ENCODE results near the gene CHRNA1. TPM values are rescaled to one million over a fixed set of nuclear protein-coding genes. Genes with fewer than 3 reads are reported as not detected.

Gene CHRNA1
- total and polyA plus RNA-seq, 2 of the 13 experiments (the other 11 are each of a cell fraction or from before 2014, with no cell fraction given): not detected

DNA sequence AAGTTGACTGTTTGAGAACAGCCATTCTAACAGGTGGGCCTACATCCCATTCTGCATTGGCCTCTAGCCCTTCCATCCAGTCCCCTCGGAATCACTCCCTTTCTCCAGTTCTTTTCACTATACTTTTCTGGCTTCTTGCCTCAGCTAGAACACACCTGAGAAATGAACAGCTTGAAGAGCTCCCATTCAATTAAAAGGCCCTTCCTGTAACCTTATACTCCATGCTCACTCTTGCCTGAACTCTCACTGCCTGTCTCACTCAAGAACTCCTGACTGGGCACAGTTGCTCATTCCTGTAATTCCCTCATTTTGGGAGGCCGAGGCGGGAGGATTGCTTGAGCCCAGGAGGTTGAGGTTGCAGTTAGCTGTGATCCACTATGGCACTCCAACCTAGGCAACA is 23.6 kb downstream of the CHRNA1 start (continued):
- TF ChIP-seq FOXP4 (CRISPR knock-in tag; IDR thresholded peaks at IDR 0.05): no peak
- TF ChIP-seq, protein P1, sequence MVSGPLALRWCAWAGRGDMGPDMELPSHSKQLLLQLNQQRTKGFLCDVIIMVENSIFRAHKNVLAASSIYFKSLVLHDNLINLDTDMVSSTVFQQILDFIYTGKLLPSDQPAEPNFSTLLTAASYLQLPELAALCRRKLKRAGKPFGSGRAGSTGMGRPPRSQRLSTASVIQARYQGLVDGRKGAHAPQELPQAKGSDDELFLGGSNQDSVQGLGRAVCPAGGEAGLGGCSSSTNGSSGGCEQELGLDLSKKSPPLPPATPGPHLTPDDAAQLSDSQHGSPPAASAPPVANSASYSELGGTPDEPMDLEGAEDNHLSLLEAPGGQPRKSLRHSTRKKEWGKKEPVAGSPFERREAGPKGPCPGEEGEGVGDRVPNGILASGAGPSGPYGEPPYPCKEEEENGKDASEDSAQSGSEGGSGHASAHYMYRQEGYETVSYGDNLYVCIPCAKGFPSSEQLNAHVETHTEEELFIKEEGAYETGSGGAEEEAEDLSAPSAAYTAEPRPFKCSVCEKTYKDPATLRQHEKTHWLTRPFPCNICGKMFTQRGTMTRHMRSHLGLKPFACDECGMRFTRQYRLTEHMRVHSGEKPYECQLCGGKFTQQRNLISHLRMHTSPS (CRISPR knock-in tag; IDR thresholded peaks at IDR 0.05; ENCODE audit: low read depth): no peak
- TF ChIP-seq, protein P2, sequence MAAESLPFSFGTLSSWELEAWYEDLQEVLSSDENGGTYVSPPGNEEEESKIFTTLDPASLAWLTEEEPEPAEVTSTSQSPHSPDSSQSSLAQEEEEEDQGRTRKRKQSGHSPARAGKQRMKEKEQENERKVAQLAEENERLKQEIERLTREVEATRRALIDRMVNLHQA (CRISPR knock-in tag; IDR thresholded peaks at IDR 0.05): no peak
- no peak for TF ChIP-seq ZNF543 (CRISPR knock-in tag; IDR thresholded peaks at IDR 0.05)
- TF ChIP-seq TCF12 (IDR thresholded peaks at IDR 0.05): no peak
- TF ChIP-seq TCF12 (CRISPR knock-in tag; IDR thresholded peaks at IDR 0.05): no peak

DNA sequence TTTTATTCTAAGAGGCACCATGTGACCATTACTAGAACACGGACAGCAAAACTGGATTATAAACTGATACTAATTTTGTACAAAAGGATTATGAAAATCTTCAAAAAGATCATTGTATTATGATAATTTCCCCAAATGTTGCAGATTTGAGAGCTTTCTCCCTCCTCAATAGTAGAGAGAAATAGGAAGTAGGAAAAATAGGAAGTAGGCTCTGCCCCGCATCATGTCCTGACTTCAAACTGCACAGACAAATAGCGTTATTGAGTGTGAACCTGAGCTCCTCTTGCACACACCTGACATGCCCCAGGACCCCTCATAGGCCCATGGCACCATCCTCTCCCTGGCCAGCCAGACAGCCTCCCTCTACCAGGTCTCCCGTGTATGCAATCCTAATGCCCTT is 25.4 kb downstream of the CHRNA1 start:
- H3K27me3 ChIP-seq (ENCODE audit: control insufficient read depth in 1 of 2, insufficient read depth in 2 of 2, low read length in 2 of 2): peaks cover 0 to 12% of the 10 kb centered on the region in 2 experiments; a peak in 2 of 5 replicates
- H3K4me2 ChIP-seq (ENCODE audit: low read depth, low read length): no peak overlapping the region
- no peak for DNase-seq (ENCODE audit: low spot score)
- WGBS (ENCODE audit: low lambda C conversion rate): 3% methylated on average over 4 of the region's 4 CpGs
- no peak overlapping the region for H3K27ac ChIP-seq (ENCODE audit: extremely low read length, insufficient read depth, low read length)
- no peak for ATAC-seq
- H3K4me3 ChIP-seq (replicated peaks in 1 of 3; ENCODE audit: insufficient read depth in 1 of 3, low read depth in 2 of 3, low read length in 3 of 3): no peak overlapping the region
- no peaks in the 10 kb centered on the region for H3K4me1 ChIP-seq (ENCODE audit: insufficient read depth, low read length)
- no peak overlapping the region for H3K9ac ChIP-seq (ENCODE audit: insufficient read depth, low read depth, low read length)
- H3K36me3 ChIP-seq (replicated peaks in 1 of 2; ENCODE audit: control insufficient read depth in 1 of 2, insufficient read depth in 2 of 2, low read length in 2 of 2): no peaks in the 10 kb centered on the region
- intact Hi-C loops (cut with micrococcal nuclease; ENCODE audit: unreplicated experiment) (no loop called here), in situ Hi-C loops (cut with HindIII; ENCODE audit: extremely low pct_ligation_motif_present, low pct_unique_long_range_greater_than_20kb) (no loop called here)
- no peaks in the 10 kb centered on the region for H4K20me1 ChIP-seq (ENCODE audit: insufficient read depth, low read length)
- ChIA-PET POLR2A (no interaction called here), CTCF (ENCODE audit: low intra/inter-chr PET ratio, low total read pairs) (no interaction called here)
- no peak for FAIRE-seq
- H3K79me2 ChIP-seq (ENCODE audit: insufficient read depth, low read length): no peaks in the 10 kb centered on the region
- H2AFZ ChIP-seq (ENCODE audit: low read length): no peak overlapping the region
- BruUV-seq (replicated peaks): no TSS peak
- H3K9me3 ChIP-seq (ENCODE audit: low read length): no peaks in the 10 kb centered on the region
- TF ChIP-seq, protein P3, sequence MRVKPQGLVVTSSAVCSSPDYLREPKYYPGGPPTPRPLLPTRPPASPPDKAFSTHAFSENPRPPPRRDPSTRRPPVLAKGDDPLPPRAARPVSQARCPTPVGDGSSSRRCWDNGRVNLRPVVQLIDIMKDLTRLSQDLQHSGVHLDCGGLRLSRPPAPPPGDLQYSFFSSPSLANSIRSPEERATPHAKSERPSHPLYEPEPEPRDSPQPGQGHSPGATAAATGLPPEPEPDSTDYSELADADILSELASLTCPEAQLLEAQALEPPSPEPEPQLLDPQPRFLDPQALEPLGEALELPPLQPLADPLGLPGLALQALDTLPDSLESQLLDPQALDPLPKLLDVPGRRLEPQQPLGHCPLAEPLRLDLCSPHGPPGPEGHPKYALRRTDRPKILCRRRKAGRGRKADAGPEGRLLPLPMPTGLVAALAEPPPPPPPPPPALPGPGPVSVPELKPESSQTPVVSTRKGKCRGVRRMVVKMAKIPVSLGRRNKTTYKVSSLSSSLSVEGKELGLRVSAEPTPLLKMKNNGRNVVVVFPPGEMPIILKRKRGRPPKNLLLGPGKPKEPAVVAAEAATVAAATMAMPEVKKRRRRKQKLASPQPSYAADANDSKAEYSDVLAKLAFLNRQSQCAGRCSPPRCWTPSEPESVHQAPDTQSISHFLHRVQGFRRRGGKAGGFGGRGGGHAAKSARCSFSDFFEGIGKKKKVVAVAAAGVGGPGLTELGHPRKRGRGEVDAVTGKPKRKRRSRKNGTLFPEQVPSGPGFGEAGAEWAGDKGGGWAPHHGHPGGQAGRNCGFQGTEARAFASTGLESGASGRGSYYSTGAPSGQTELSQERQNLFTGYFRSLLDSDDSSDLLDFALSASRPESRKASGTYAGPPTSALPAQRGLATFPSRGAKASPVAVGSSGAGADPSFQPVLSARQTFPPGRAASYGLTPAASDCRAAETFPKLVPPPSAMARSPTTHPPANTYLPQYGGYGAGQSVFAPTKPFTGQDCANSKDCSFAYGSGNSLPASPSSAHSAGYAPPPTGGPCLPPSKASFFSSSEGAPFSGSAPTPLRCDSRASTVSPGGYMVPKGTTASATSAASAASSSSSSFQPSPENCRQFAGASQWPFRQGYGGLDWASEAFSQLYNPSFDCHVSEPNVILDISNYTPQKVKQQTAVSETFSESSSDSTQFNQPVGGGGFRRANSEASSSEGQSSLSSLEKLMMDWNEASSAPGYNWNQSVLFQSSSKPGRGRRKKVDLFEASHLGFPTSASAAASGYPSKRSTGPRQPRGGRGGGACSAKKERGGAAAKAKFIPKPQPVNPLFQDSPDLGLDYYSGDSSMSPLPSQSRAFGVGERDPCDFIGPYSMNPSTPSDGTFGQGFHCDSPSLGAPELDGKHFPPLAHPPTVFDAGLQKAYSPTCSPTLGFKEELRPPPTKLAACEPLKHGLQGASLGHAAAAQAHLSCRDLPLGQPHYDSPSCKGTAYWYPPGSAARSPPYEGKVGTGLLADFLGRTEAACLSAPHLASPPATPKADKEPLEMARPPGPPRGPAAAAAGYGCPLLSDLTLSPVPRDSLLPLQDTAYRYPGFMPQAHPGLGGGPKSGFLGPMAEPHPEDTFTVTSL (CRISPR knock-in tag; IDR thresholded peaks at IDR 0.05; ENCODE audit: borderline replicate concordance): no peak
- TF ChIP-seq, protein P4, sequence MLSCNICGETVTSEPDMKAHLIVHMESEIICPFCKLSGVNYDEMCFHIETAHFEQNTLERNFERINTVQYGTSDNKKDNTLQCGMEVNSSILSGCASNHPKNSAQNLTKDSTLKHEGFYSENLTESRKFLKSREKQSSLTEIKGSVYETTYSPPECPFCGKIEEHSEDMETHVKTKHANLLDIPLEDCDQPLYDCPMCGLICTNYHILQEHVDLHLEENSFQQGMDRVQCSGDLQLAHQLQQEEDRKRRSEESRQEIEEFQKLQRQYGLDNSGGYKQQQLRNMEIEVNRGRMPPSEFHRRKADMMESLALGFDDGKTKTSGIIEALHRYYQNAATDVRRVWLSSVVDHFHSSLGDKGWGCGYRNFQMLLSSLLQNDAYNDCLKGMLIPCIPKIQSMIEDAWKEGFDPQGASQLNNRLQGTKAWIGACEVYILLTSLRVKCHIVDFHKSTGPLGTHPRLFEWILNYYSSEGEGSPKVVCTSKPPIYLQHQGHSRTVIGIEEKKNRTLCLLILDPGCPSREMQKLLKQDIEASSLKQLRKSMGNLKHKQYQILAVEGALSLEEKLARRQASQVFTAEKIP (CRISPR knock-in tag; IDR thresholded peaks at IDR 0.05; ENCODE audit: borderline replicate concordance): no peak
- TF ChIP-seq SP1 (IDR thresholded peaks at IDR 0.05) (no peak), SP1 (CRISPR knock-in tag; IDR thresholded peaks at IDR 0.05) (no peak), IKZF1 (IDR thresholded peaks at IDR 0.05) (no peak), NCOA2 (CRISPR knock-in tag; IDR thresholded peaks at IDR 0.05) (no peak), CHCHD3 (CRISPR knock-in tag; IDR thresholded peaks at IDR 0.05) (no peak), RFX3 (CRISPR knock-in tag; IDR thresholded peaks at IDR 0.05) (no peak)
